ENCODE data around the gene FLT1. TPM values are rescaled to one million over a fixed set of nuclear protein-coding genes. Genes with fewer than 3 reads are reported as not detected.

Gene FLT1
- polyA plus RNA-seq, 1 donor from 2014 or later: 0.26 TPM

GRCh38 chr13:28401303-28402056 is 93.4 kb downstream of the FLT1 start:
- H3K36me3 Mint-ChIP-seq: no peaks in the 10 kb centered on the region
- no peaks in the 10 kb centered on the region for H3K27me3 Mint-ChIP-seq
- H3K9me3 Mint-ChIP-seq: no peaks in the 10 kb centered on the region
- peaks cover 0 to 7% (median 1%) of the 10 kb centered on the region in 3 donors for H3K4me1 Mint-ChIP-seq
- H3K27ac Mint-ChIP-seq: no peak overlapping the region
- no peak overlapping the region for H3K4me3 Mint-ChIP-seq

DNA sequence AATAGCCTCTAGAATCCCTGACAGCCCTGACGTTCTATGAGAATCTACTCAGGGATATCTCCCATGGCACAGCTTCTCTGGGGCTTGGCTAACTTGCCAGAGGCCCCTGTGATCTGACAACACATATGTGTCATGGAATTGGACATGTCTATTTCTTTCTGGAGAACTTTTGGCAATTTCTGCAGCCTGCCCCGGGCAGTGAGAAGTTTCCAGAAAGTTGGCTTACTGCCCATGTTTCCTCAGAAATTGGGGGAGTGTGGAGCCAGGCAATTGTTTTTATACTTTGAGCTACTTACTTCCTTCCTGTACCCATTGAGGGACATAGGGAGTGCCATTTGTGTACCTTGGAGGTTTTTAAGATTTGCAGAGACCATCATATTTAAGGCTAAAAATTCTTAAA is 98.9 kb downstream of the FLT1 start:
- Mint-ChIP-seq H3K9me3 (no peaks in the 10 kb centered on the region), H3K27me3 (no peaks in the 10 kb centered on the region), H3K4me1 (peaks cover 0 to 3% (median 0%) of the 10 kb centered on the region in 3 donors), H3K27ac (no peak overlapping the region), H3K36me3 (no peaks in the 10 kb centered on the region), H3K4me3 (no peak overlapping the region)

GRCh38 chr13:28394422-28394821 is 100.5 kb downstream of the FLT1 start:
- H3K4me1 Mint-ChIP-seq: peaks cover 0 to 3% (median 0%) of the 10 kb centered on the region in 3 donors
- H3K36me3 Mint-ChIP-seq: no peaks in the 10 kb centered on the region
- peak overlapping the region in 1 of 3 donors; percentile 47 for H3K27ac Mint-ChIP-seq
- no peaks in the 10 kb centered on the region for H3K27me3 Mint-ChIP-seq
- no peaks in the 10 kb centered on the region for H3K9me3 Mint-ChIP-seq
- no peak overlapping the region for H3K4me3 Mint-ChIP-seq

GRCh38 chr13:28392896-28393505 is 101.9 kb downstream of the FLT1 start:
- peaks cover 0 to 2% (median 0%) of the 10 kb centered on the region in 3 donors for H3K4me1 Mint-ChIP-seq
- H3K36me3 Mint-ChIP-seq: no peaks in the 10 kb centered on the region
- H3K4me3 Mint-ChIP-seq: no peak overlapping the region
- no peaks in the 10 kb centered on the region for H3K27me3 Mint-ChIP-seq
- no peaks in the 10 kb centered on the region for H3K9me3 Mint-ChIP-seq
- H3K27ac Mint-ChIP-seq: no peak overlapping the region

DNA sequence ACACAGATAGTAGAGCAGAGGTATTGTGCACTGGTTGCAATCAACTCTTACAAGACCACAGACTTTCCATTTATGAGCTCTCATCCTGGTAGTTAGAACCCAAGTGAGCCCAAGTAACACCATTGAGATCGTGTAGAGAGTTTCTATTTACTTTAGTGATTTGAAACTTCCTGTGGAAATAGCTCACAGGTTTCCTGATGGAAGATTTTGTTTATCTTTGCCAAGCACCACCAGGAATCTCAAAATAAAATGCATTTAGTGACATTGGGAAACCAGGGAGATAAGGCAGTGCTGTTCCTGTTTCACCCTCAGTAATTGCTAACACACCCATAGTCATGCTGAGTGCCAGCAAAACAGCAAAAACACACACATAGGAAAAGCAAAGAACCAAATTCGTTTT is 102.5 kb downstream of the FLT1 start:
- Mint-ChIP-seq H3K27ac (no peak overlapping the region), H3K27me3 (no peaks in the 10 kb centered on the region), H3K9me3 (no peaks in the 10 kb centered on the region), H3K4me1 (peaks cover 0 to 2% (median 0%) of the 10 kb centered on the region in 3 donors), H3K36me3 (no peaks in the 10 kb centered on the region), H3K4me3 (no peak overlapping the region)

DNA sequence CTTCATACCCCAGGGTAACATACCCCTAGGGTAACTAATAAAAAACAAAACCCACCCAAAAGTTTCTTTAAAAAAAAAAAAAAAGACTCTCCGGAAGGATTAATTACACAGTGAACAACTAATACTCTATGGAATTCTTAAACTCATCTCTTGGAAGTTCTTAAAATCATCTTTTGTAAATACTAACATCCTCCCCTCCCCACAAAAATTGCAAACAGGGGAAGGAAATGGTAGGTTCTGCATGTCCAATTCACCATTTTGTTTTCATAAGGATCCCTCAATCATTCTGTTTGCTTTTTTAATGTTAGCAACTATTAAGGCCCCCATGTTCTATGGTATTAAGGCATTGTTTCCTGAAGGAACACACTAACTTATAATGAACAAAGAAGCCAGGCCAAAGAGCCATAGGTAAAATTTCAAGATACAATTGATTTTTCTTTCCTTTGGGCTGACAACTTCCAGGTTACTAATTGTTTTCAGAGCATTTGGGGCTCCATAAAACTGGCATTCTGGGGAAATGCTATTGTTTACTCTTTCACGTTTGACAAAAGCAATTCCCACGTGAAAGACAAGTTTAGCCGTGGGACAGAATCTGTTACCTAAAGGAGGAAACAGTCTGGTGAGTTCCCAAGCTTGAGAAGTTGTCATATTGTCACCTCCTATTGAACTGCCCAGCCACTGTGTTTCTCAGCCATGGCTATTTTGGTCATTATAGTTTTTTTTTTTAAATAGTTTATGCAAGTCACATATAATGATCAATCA is 107.0 kb downstream of the FLT1 start:
- Mint-ChIP-seq H3K4me3 (no peak overlapping the region), H3K4me1 (peaks cover 6 to 8% (median 7%) of the 10 kb centered on the region in 3 donors), H3K9me3 (no peaks in the 10 kb centered on the region), H3K27me3 (no peaks in the 10 kb centered on the region), H3K27ac (no peak overlapping the region), H3K36me3 (no peaks in the 10 kb centered on the region)

DNA sequence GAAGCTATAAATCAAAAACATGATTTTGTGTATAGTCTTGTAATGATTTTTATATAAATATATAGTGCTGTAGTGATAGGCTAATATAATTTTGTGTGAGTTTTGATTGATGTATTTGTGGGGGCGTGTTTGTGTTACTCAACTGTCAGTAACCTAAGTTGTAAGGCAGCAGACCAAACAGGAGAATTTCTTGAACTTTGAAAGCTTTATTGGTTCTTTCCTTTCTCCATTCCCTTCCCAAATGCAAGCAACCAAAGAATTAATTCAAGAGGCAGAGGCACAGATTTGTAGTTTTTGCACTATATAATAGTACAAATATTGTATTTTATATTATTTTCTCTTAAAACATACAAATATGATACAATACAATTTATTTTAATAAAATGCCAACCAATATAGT is 109.6 kb downstream of the FLT1 start:
- H3K4me3 Mint-ChIP-seq: no peak overlapping the region
- no peaks in the 10 kb centered on the region for H3K27me3 Mint-ChIP-seq
- no peak overlapping the region for H3K27ac Mint-ChIP-seq
- H3K36me3 Mint-ChIP-seq: peaks cover 3% of the 10 kb centered on the region
- H3K9me3 Mint-ChIP-seq: no peaks in the 10 kb centered on the region
- H3K4me1 Mint-ChIP-seq: peaks cover 4 to 8% (median 7%) of the 10 kb centered on the region in 3 donors

DNA sequence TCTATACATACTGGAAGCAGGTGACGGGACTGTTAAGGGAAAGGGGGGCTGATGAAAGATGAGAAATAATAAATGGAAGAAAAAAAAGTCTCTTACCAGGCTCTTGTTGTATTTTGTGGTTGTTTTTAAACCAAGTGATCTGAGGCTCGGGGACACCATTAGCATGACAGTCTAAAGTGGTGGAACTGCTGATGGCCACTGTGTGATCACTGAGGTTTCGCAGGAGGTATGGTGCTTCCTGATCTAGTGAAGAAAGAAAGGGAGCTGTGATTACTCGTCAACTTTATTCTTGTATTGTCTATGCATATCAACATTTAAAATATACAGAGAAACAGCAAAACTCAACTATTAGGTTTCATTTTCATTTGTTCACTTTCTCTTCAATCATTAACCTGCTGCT is 110.1 kb downstream of the FLT1 start:
- H3K27me3 Mint-ChIP-seq: no peaks in the 10 kb centered on the region
- no peak overlapping the region for H3K27ac Mint-ChIP-seq
- peaks cover 3% of the 10 kb centered on the region for H3K36me3 Mint-ChIP-seq
- H3K9me3 Mint-ChIP-seq: no peaks in the 10 kb centered on the region
- H3K4me1 Mint-ChIP-seq: peaks cover 4 to 8% (median 7%) of the 10 kb centered on the region in 3 donors
- H3K4me3 Mint-ChIP-seq: peak overlapping the region in 1 of 4 donors; percentile 44

- no peak overlapping the region for H3K27ac Mint-ChIP-seq
- peaks cover 3% of the 10 kb centered on the region for H3K36me3 Mint-ChIP-seq
- H3K9me3 Mint-ChIP-seq: no peaks in the 10 kb centered on the region
- H3K4me1 Mint-ChIP-seq: peaks cover 4 to 8% (median 7%) of the 10 kb centered on the region in 3 donors
- H3K4me3 Mint-ChIP-seq: no peak overlapping the region
- peaks cover 5% of the 10 kb centered on the region for H3K27me3 Mint-ChIP-seq
Measured at GRCh38 chr13:28380319-28380718, 114.6 kb downstream of the FLT1 start.

DNA sequence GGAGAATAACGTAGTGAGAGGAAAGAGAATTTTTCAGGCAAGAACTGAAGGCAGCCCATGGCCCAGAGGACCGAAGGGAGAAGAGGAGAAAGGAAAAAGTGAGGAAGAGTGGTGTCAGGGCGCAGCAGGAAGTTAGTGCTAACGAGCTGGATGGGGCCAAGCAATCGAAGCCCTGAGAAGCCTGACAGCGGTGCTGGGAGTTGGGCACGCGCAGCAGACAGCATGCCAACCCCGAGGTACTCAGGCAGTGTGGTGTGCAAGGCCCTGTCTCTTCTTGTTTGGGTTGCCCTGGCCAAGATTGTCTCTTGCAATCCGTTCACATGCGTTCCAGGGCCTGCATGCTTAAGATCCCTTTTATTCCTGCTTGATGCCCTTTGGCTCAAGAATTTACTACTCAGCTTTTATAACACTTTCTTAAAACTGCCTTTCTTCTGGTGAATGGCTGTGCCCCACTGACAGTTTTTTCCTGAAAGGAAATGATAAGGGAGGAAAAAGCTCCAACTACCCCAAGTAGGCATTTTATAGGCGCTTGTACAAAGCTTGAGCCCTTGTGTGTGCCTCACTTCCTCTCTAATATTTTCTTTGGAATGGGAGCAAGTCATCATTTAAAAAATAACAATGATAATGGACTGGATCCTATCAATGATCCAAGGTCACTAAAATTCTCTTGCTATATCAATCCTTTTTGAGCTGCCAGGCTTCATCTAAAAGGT is 115.4 kb downstream of the FLT1 start:
- Mint-ChIP-seq H3K27ac (no peak overlapping the region), H3K27me3 (peaks cover 5% of the 10 kb centered on the region), H3K4me3 (no peak overlapping the region), H3K9me3 (no peaks in the 10 kb centered on the region), H3K4me1 (peaks cover 0 to 2% (median 2%) of the 10 kb centered on the region in 3 donors), H3K36me3 (peaks cover 3% of the 10 kb centered on the region)

DNA sequence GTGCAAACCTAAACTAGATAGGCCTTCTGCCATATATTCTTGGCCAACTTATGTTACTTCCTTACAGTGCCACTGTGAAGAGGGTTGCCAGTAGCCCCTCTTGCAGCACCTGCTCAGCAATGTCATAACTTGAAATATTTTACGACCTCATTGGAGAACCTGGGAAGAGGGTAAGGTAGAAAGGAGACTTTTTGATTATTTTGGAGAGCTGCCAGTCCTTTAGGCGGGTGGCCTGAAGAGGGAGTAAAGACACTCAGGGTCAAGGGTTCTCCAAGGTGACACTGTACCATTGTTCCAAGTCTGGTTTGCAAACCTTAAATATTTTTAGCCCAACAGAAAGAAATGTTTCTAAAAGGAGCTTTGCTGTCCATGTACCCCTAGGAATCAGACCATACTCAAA is 118.3 kb downstream of the FLT1 start:
- Mint-ChIP-seq H3K9me3 (no peaks in the 10 kb centered on the region), H3K4me1 (no peaks in the 10 kb centered on the region), H3K27me3 (peaks cover 5% of the 10 kb centered on the region), H3K27ac (no peak overlapping the region), H3K4me3 (no peak overlapping the region), H3K36me3 (no peaks in the 10 kb centered on the region)

GRCh38 chr13:28375250-28375930 is 119.5 kb downstream of the FLT1 start:
- H3K27ac Mint-ChIP-seq: no peak overlapping the region
- no peaks in the 10 kb centered on the region for H3K4me1 Mint-ChIP-seq
- no peaks in the 10 kb centered on the region for H3K9me3 Mint-ChIP-seq
- no peaks in the 10 kb centered on the region for H3K36me3 Mint-ChIP-seq
- H3K4me3 Mint-ChIP-seq: no peak overlapping the region
- H3K27me3 Mint-ChIP-seq: peaks cover 5% of the 10 kb centered on the region

GRCh38 chr13:28373810-28374209 is 121.1 kb downstream of the FLT1 start:
- no peak overlapping the region for H3K27ac Mint-ChIP-seq
- H3K9me3 Mint-ChIP-seq: no peaks in the 10 kb centered on the region
- H3K27me3 Mint-ChIP-seq: peaks cover 5% of the 10 kb centered on the region
- H3K36me3 Mint-ChIP-seq: no peaks in the 10 kb centered on the region
- H3K4me1 Mint-ChIP-seq: no peaks in the 10 kb centered on the region
- H3K4me3 Mint-ChIP-seq: no peak overlapping the region

GRCh38 chr13:28370448-28370847 is 124.5 kb downstream of the FLT1 start:
- Mint-ChIP-seq H3K36me3 (no peaks in the 10 kb centered on the region), H3K4me1 (no peaks in the 10 kb centered on the region), H3K9me3 (peaks cover 0 to 2% (median 0%) of the 10 kb centered on the region in 3 donors), H3K27ac (no peak overlapping the region), H3K4me3 (no peak overlapping the region), H3K27me3 (peaks cover 1% of the 10 kb centered on the region)
